BLaER1 treated with 17β-estradiol and CSF1 and Interleukin-3, amounts not matched to agents 10 nM and 100 nM (cell line): ENCODE results near the gene PTGR3.

Experiments used
- H3K27ac ChIP-seq, 11 experiments: shearing (Covaris generic); formaldehyde crosslinking; 2 replicates each; pipeline ENCODE4 v1.8.1; 2022
- H3K27me3 ChIP-seq, 11 experiments: shearing (Covaris generic); formaldehyde crosslinking; 2 replicates each; pipeline ENCODE4 v1.8.1; 2022
- H3K36me3 ChIP-seq, 11 experiments: shearing (Covaris generic); formaldehyde crosslinking; 2 replicates each; pipeline ENCODE4 v1.8.1; 2022
- H3K4me1 ChIP-seq, 10 experiments: shearing (Covaris generic); formaldehyde crosslinking; 2 replicates each; pipeline ENCODE4 v1.8.1; 2022
- H3K4me2 ChIP-seq, 11 experiments: shearing (Covaris generic); formaldehyde crosslinking; 2 replicates each; pipeline ENCODE4 v1.8.1; 2022
- H3K4me3 ChIP-seq, 10 experiments: shearing (Covaris generic); formaldehyde crosslinking; 2 replicates each; pipeline ENCODE4 v1.8.1; 2022
- H3K9ac ChIP-seq, 11 experiments: shearing (Covaris generic); formaldehyde crosslinking; 2 replicates each; pipeline ENCODE4 v1.8.1; 2022
- H3K9me3 ChIP-seq, 11 experiments: shearing (Covaris generic); formaldehyde crosslinking; replicated peaks in 1 of 11; 2 replicates each; pipeline ENCODE4 v1.8.1; 2022
- H4K20me1 ChIP-seq, 11 experiments: shearing (Covaris generic); formaldehyde crosslinking; 2 replicates each; pipeline ENCODE4 v1.8.1; 2022
- Cebpa-rat ChIP-seq, 11 experiments: shearing (Covaris generic); IDR thresholded peaks; 2 replicates each; pipeline ENCODE4 v1.8.1; 2022

PTGR3 gene

GRCh38 chr18:75210274-75211001 is 1.5 kb upstream of the PTGR3 start, which contains the start of gene TSHZ1:
TSHZ1 (plus strand) TSS chr18:75210797; CDS start chr18:75211877, 1,080 bp downstream.
- H3K36me3 ChIP-seq: peaks cover 0 to 6% (median 0%) of the 10 kb centered on the region in 11 experiments; a peak in 1 of 22 replicates
- H3K4me3 ChIP-seq: peak within 1 kb of the TSS; percentile 79 to 97 (median 92)
- peaks cover 16 to 29% (median 27%) of the 10 kb centered on the region in 11 experiments for H3K27me3 ChIP-seq
- H3K27ac ChIP-seq: peak within 1 kb of the TSS; percentile 88 to 99 (median 95)
- no peak for TF ChIP-seq Cebpa-rat (IDR thresholded peaks at IDR 0.05)
- H3K4me1 ChIP-seq: peaks cover 44 to 63% (median 55%) of the 10 kb centered on the region in 10 experiments
- H3K9ac ChIP-seq: peak within 1 kb of the TSS; percentile 91 to 98 (median 96)
- H3K4me2 ChIP-seq: peak within 1 kb of the TSS; percentile 85 to 97 (median 92)
- no peaks in the 10 kb centered on the region for H3K9me3 ChIP-seq
- H4K20me1 ChIP-seq: peaks cover 27 to 57% (median 41%) of the 10 kb centered on the region in 11 experiments

- Histone ChIP-seq H3K4me1 (peaks cover 48 to 63% (median 56%) of the 10 kb centered on the region in 10 experiments), H4K20me1 (peaks cover 33 to 59% (median 45%) of the 10 kb centered on the region in 11 experiments), H3K9ac (peak overlapping the region; percentile 91 to 98 (median 96)), H3K27ac (peak overlapping the region; percentile 88 to 99 (median 95)), H3K4me2 (peak overlapping the region; percentile 85 to 97 (median 92)), H3K36me3 (peaks cover 0 to 6% (median 0%) of the 10 kb centered on the region in 11 experiments; a peak in 7 of 22 replicates), H3K4me3 (peak overlapping the region; percentile 79 to 97 (median 92)), H3K9me3 (no peaks in the 10 kb centered on the region), H3K27me3 (peaks cover 21 to 34% (median 32%) of the 10 kb centered on the region in 11 experiments)
- no peak for TF ChIP-seq Cebpa-rat (IDR thresholded peaks at IDR 0.05)
These were observed 966 bp upstream of the PTGR3 start for GRCh38 chr18:75209951-75210258.

GRCh38 chr18:75208836-75209128 is 157 bp downstream of the PTGR3 start:
- no peaks in the 10 kb centered on the region for H3K9me3 ChIP-seq
- H3K4me1 ChIP-seq: peaks cover 56 to 64% (median 59%) of the 10 kb centered on the region in 10 experiments
- H3K4me3 ChIP-seq: peak overlapping the region; percentile 79 to 97 (median 92)
- peaks cover 32 to 45% (median 44%) of the 10 kb centered on the region in 11 experiments for H3K27me3 ChIP-seq
- peak overlapping the region; percentile 91 to 98 (median 96) for H3K9ac ChIP-seq
- H3K27ac ChIP-seq: peak overlapping the region; percentile 88 to 99 (median 95)
- H3K36me3 ChIP-seq: peaks cover 0 to 13% (median 0%) of the 10 kb centered on the region in 11 experiments; a peak in 7 of 22 replicates
- TF ChIP-seq Cebpa-rat (IDR thresholded peaks at IDR 0.05): no peak
- peak overlapping the region in 10 of 11 experiments; percentile 91 to 100 (median 98); a peak in 20 of 22 replicates for H3K4me2 ChIP-seq
- H4K20me1 ChIP-seq: peaks cover 44 to 61% (median 54%) of the 10 kb centered on the region in 11 experiments

GRCh38 chr18:75208155-75208835 is 644 bp downstream of the PTGR3 start:
- peaks cover 36 to 50% (median 48%) of the 10 kb centered on the region in 11 experiments for H3K27me3 ChIP-seq

GRCh38 chr18:75207310-75208154 is 1.4 kb downstream of the PTGR3 start:
- Histone ChIP-seq H3K27me3 (peaks cover 36 to 50% (median 48%) of the 10 kb centered on the region in 11 experiments), H3K4me3 (peak overlapping the region; percentile 79 to 97 (median 92)), H3K9ac (peak overlapping the region; percentile 91 to 98 (median 96)), H3K27ac (peak overlapping the region; percentile 88 to 99 (median 95); a peak in 21 of 22 replicates), H4K20me1 (peaks cover 55 to 65% (median 59%) of the 10 kb centered on the region in 11 experiments), H3K4me1 (peaks cover 44 to 52% (median 48%) of the 10 kb centered on the region in 10 experiments), H3K4me2 (peak overlapping the region; percentile 91 to 100 (median 98)), H3K36me3 (peaks cover 0 to 14% (median 0%) of the 10 kb centered on the region in 11 experiments; a peak in 7 of 22 replicates), H3K9me3 (no peaks in the 10 kb centered on the region)
- TF ChIP-seq Cebpa-rat (IDR thresholded peaks at IDR 0.05): no peak

More at GRCh38 chr18:75208155-75208835, 644 bp downstream of the PTGR3 start:
- H4K20me1 ChIP-seq: peaks cover 49 to 65% (median 59%) of the 10 kb centered on the region in 11 experiments
- H3K27ac ChIP-seq: peak overlapping the region; percentile 88 to 99 (median 95)
- TF ChIP-seq Cebpa-rat (IDR thresholded peaks at IDR 0.05): no peak
- peak overlapping the region; percentile 91 to 100 (median 98) for H3K4me2 ChIP-seq
- peak overlapping the region; percentile 79 to 97 (median 92) for H3K4me3 ChIP-seq
- peaks cover 52 to 60% (median 55%) of the 10 kb centered on the region in 10 experiments for H3K4me1 ChIP-seq
- H3K9ac ChIP-seq: peak overlapping the region; percentile 91 to 98 (median 96)
- H3K9me3 ChIP-seq: no peaks in the 10 kb centered on the region
- peaks cover 0 to 14% (median 0%) of the 10 kb centered on the region in 11 experiments; a peak in 7 of 22 replicates for H3K36me3 ChIP-seq

GRCh38 chr18:75206452-75207309 is 2.3 kb downstream of the PTGR3 start:
- Histone ChIP-seq H3K4me2 (peak overlapping the region; percentile 91 to 100 (median 98)), H3K9ac (peak overlapping the region in 9 of 11 experiments; percentile 25 to 98 (median 96); a peak in 11 of 22 replicates), H3K27ac (no peak overlapping the region), H3K4me3 (peak overlapping the region; percentile 79 to 97 (median 92); a peak in 19 of 20 replicates), H3K27me3 (peaks cover 36 to 50% (median 48%) of the 10 kb centered on the region in 11 experiments), H3K9me3 (no peaks in the 10 kb centered on the region), H3K36me3 (peaks cover 5 to 20% (median 7%) of the 10 kb centered on the region in 11 experiments), H3K4me1 (peaks cover 40 to 48% (median 43%) of the 10 kb centered on the region in 10 experiments), H4K20me1 (peaks cover 57 to 66% (median 62%) of the 10 kb centered on the region in 11 experiments)
- TF ChIP-seq Cebpa-rat (IDR thresholded peaks at IDR 0.05): no peak

- Histone ChIP-seq H3K4me1 (peaks cover 41 to 48% (median 44%) of the 10 kb centered on the region in 10 experiments), H3K9me3 (no peaks in the 10 kb centered on the region), H3K9ac (no peak overlapping the region), H4K20me1 (peaks cover 57 to 76% (median 65%) of the 10 kb centered on the region in 11 experiments), H3K27ac (no peak overlapping the region), H3K36me3 (peaks cover 15 to 31% (median 18%) of the 10 kb centered on the region in 11 experiments), H3K4me3 (no peak overlapping the region; a peak in 1 of 20 replicates), H3K27me3 (peaks cover 36 to 50% (median 48%) of the 10 kb centered on the region in 11 experiments), H3K4me2 (peak overlapping the region in 10 of 11 experiments; percentile 66 to 100 (median 72); a peak in 16 of 22 replicates)
- no peak for TF ChIP-seq Cebpa-rat (IDR thresholded peaks at IDR 0.05)
These were observed 3.3 kb downstream of the PTGR3 start for GRCh38 chr18:75205514-75206132.
